ENCODE measurements around the gene TSPAN5.
A peak's percentile ranks its signal among the peaks of the same experiment; 100 is the strongest.
"Not testable (repeated sequence)": the region's sequence is repeated elsewhere in the genome, so short reads cannot be mapped to it uniquely, and the experiment has no call there.

The TSPAN5 gene

DNA sequence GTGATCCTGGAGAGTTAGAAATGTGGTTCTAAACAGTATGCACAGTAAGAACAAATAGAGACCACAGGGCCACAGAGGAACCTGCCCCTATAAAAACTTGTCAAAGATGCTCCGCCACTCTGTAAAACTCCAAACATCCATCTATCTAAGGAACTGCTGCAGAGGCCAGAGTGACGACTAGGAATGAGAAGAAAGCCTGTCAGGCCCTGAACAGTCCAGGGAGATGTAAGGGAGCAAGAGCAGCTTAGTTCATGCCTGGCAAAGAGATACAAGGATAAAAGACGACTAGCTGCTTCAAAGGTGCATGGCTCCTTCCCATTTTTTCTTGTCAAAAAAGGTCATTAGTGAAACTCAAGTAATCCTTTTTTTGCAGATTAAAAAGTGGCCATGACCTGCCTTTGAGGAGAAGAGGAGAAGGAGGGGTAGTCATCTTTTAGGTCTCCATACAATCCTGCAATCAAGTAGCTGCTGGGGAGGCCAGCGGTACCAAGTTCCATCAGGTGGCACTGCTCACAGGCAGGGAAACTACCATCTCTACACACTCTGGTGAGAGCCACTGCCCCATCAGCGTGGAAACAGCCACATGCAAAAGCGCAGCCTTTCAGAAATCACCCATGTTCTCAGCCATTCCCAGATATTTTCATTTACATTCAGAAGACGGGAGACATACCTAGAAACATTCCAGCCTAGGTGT is 162.1 kb downstream of the TSPAN5 start:
- no peak for DNase-seq (ENCODE audit: low spot score)

DNA sequence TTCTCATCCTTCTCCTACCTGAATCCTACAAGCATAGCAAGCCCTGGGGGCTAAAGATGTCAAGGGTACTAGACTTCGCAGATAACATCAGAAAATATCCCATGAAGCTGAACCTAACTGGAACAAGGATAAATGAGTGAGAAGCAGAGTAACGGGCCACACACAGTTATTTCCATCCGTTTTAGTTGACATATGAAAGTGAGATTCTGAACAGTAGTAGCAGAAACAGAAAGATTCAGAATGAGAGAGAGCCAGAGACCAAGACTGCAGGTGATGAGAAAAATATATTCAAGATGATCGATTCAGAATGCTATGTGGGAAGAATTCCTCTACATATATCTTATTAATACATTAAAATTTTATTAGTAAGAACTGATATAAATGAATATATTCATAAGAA is 165.1 kb downstream of the TSPAN5 start:
- DNase-seq (ENCODE audit: low spot score), result no peak

DNA sequence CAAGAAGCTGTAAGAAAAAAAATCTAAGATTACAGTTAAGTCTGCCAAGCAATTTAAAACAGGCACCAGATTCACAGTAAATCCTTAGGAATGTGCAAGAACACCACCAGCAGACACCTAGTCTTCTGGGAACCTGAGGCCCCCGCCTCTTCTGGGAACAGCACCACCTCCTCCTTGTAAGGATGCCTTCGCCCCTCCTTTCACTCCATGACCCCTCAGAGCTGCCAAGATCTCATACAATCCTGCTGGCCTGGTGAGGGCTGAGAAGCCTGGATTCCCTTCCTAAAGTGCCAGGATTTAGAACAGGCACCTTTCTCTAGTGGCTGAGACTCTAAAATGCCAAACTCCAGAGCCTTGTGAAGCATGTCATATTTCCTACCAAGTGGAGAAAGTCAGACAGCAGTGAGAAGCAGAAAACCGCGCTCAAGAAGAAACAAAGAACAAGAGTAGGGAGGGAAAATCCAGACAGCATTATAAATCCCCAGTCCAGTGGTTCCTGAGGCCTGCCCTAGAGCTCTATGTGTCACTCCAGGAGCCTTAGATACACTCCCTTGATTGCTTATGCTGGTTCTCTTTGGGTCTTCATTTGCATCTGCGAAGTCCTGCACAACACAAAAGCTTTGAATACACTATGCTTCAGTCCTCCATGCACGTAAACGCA is 166.4 kb downstream of the TSPAN5 start:
- no peak for DNase-seq (ENCODE audit: low spot score)

DNA sequence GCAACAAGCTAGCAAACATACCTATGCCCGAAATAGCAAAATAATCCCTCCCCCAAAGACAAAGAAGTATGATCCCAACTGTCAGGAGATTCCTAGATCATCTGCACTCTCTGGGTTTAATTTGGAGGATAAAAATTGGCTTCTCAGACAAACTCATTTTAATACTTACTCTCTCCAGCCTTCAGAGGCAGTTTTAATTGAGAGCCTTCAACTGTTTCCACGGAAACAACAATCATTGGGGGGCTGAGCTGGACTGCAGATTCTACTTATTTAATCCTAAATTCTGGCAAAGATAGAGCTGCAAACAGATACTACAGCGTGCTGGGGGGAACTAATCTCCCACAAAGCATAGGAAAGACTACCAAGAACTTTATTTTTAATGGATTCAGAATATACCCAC is 168.2 kb downstream of the TSPAN5 start:
- no peak for DNase-seq (ENCODE audit: low spot score)

DNA sequence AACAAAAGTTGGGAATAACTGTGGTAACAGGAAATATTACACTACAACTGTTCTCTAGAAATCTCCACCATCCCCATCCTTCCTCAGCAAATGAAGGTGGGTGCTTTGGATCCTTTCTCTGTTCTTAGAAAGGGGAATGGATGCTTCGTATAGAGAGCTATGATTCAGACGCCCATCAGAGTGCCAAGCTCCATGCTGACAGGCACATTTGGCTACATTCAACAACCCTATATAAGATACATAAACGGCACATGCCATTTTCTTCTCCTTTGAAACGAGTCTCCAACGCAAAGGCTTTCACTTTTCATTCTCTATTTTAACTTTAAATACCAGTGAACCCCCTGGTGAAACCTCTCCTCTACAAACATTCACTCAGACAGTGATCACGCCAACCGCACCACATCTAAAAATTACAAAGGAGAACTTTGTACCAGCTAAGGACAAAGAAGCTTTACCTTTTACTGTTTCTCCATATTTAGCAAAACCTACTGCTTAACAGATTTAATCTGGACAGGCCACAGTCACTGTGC is 172.5 kb downstream of the TSPAN5 start:
- DNase-seq (ENCODE audit: low spot score), result no peak

DNA sequence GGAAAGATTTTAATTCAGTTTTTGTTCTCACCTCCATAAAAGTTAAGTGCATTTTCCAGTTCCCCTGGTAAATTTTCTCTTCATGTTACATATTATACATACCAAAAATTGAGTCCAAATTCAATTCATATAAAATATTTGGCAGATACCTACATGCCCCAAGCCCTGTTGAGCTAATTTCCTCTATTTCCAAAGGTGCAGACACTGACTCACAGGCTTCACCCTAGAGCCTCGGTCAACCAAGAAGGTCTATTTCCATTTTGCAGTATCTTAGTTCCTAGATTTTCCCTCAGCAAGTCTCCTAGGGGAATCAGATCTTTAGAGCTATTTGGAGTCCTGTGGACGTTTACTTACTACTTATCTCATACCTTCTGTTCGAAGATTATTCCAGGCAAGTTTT is 174.4 kb downstream of the TSPAN5 start:
- no peak for DNase-seq (ENCODE audit: low spot score)

DNA sequence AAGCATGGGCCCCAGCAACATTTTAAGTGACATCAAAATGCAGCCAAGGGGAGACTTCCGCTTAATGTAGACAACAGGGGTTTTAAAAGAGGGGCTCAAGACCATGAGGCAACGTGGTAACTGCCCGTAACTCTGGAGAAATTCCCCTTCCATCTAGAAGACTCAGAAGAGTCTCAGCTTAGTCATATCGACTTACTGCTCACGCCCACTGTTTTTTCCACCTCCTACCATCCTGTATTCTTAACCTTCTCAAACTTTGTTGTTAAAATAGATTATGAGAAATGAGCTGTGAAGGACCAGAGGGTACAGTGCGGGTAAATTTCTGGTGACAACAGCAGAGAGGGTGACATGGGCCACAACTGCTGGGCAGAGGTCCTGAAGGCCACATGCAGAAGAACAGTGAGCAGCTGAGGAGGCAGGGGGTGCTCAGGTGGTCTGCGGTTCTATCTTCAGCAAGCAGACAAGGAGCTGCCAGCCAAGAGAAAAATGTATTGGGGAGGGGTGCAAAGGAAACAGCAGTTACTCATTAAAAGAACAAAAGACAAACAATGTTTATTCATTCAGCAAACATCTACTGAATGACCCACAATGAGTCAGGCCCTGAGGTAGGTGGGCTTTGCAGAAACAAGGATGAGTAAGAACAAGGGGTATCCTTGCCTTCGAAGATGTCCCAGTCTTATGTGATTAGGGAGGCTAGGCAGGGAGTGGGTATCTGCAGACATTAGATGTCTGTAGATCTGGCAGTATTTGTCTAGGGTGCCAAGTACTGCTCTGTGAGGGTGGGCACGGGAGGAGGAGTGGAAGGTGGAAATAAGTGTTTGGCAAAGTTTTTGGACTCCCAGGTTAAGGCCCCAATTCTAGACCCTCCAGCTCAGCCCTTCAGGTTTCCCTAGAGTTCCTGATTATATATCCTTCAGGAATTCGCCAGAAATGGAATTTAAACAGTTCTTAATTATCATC is 175.3 kb downstream of the TSPAN5 start:
- DNase-seq (ENCODE audit: low spot score), result peak; percentile 44

DNA sequence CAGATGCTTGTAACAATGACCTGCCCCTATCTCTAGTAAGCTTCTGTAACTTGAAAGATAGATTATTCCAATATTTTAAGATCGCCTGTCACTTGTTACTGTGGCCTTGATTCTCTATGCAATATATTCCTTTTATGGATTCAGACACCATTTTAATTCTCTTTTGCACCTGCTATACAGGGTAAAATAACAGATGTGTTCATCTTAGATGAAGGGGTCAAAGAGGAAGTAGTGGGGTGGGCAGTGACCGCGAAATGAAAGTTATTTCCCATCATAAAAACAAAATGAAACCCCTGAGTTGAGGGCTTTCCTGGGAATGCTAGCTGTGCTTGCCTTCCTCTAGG is 175.9 kb downstream of the TSPAN5 start:
- DNase-seq (ENCODE audit: low spot score), result no peak

DNA sequence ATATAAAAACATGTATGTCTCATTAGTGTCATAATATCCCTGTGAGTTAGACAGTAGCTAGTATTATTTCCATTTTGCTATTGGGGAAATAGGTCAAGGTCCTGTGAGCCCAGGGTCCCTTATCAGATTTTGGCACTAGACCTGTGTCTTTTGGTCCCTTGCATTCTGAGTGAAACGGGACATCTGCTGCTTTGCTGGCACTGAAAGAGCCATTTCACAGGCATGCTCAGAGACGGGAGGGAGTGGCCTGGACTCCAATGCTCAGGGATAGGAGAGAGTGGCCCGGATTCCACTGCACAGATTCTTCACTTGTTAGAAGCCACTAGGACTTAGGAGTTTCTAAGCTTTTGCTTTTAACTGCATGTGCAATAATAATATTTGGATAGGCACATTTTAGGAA is 177.2 kb downstream of the TSPAN5 start:
- no peak for DNase-seq (ENCODE audit: low spot score)

DNA sequence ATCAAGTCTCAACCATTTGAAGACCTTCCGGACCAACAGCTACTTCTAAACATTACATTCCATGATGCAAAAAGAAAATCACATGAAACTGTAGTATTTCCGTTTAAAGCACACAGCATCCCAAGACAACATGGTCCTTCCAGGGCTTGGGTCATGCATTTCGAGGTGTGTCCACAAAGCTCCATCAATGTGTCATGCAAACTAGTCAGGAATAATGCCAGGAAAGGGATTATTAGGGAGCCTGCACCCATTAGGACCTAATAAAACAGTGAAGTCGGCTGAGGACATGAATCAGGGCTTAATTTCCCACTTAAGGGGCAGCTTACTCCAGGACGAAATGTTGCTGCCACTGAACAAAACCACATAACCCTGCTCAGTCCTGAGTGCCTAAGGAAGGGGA is 177.9 kb downstream of the TSPAN5 start:
- DNase-seq (ENCODE audit: low spot score), result no peak

DNA sequence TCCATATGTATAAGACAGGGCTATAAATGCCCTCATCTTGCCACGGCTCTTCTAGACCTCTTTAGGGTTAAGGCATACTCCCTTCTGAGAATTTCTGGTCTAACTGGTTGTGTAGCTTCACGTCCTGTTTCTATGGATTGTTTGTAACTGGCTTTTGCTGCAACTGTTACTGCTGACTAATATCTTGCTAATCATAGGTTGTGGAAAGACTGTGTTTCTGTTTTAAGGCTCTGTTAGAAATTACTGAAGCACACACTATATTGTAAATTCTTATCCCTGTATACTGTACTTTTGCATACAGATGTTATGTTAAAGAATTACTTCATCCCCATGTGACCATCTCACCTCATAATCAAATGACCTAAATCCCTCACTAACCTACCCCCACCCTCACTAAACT is 178.8 kb downstream of the TSPAN5 start:
- DNase-seq (ENCODE audit: low spot score), result not testable (repeated sequence)

DNA sequence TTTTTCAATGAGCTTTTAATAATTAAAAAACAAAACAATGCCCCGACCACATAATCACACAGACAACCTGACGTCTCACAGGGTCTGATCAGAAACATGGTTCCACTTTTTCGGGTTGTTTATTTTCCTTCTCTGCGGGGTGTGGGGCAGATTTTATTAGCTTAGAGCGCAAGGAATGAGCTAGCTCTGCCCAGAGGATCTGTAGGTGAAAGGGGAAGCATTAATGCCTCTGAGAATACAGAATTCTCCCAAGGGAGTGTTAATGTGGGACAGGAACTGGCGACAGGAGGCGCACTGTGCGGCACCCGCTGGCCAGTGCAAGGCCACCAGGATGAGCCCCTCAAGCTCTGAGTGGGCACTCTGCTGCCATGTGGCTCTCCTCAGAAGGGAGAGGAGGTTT is 181.5 kb downstream of the TSPAN5 start:
- DNase-seq (ENCODE audit: low spot score), result no peak

DNA sequence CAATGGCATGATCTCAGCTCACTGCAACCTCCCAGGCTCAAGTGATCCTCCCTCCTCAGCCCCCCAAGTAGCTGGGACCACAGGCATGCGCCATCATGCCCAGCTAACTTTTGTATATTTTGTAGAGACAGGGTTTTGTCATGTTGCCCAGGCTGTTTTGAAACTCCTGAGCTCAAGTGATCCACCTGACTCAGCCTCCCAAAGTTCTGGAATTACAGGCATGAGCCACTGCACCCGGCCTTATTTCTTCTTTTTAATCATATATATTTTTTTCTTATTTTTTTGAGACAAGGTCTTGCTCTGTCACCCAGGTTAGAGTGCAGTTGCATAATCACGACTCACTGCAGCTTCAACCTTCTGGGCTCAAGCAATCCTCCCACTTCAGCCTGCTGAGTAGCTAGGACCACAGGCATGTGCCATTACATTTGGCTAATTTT is 184.0 kb downstream of the TSPAN5 start:
- no peak for DNase-seq (ENCODE audit: low spot score)

DNA sequence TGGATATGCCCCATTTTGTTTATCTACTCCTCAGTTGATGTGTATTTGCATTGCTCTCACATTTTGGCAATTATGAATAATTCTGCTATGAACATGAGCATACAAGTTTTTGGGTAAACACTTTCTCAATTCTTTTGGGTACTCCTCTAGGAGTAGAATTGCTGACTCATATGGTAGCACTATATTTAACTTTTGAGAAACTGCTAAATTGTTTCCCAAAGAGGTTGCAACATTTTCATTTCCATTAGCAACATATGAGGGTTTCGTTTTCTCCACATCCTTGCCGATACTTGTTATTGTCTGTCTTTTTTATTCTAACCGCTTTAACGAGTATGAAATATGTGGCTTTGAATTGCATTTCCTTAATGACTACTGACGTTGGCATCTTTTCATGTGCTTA is 185.4 kb downstream of the TSPAN5 start:
- no peak for DNase-seq (ENCODE audit: low spot score)

DNA sequence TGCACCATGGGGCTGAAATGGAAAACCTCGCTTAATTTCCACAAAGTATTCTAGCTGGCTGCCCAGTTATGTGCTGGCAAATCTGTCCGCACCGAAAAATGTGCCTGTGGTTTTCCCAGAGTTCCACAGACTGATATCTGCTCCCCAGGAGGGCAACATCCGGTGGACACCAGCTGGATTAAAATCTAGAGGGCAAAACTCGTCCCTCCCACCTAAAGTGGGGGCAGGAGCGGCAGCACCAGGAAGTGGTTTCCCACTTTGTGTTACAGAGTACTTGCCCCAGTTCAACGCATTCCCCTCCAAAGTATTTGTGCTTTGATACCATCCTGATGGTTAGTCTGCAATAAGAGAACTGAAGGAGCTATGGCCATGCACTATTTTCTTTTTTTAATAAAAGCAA is 187.6 kb downstream of the TSPAN5 start:
- DNase-seq (ENCODE audit: low spot score), result no peak

DNA sequence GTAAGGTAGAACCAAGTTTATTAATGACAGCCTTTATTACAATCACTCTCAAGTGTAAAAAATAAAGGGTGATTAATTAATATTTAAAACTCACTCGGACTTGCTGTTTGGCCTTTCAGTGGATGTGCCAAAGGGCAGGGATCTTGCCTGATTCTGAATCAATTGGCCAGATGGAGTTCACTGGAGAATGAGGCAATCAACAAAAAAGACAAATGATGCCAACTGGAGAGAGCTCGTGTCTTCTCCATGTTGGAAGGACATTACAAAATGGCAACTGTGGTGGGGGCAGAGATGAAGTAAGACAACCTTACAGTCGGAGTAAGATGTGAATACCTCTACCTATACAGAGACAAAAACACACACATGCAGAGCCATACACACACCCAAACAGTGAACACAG is 188.0 kb downstream of the TSPAN5 start:
- no peak for DNase-seq (ENCODE audit: low spot score)

DNA sequence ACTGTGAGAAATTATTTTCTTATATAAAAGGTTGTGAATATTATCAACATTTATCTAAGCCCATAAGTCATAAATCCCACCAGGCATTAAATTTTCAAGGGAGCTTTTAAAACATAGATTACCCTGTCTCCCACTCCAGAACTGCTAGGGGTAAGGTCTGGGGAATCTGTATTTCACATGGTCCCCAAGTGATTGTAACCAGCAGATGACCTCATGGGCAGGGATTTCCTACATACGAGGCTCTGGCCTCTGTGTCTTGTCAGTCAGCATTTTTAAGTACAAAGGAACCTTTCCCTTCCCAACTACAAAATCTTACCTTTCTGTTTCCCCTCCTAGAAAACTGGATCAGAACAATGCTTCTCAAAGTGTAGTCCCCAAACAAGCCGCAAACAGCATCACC is 188.6 kb downstream of the TSPAN5 start:
- DNase-seq (ENCODE audit: low spot score), result no peak

DNA sequence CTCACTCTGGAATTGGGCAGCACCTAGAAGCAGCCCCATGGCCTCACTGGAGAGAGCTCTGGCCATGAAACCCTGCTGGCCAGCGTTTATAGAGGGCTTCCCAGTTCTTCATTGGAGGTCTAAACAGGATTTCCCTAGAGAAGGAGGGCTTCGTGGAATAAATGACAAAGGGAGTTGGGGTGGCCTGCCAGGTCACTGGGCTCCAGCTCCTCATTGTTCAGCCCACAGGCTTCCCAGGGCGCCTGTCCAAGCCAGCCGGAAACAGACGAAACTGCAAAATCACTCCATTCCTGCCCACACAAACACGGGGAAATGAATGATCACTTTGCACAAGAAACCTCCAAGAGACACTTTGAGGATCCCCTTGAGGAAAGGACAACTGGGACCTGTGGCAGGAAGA is 189.7 kb downstream of the TSPAN5 start:
- DNase-seq (ENCODE audit: low spot score), result peak; percentile 38

DNA sequence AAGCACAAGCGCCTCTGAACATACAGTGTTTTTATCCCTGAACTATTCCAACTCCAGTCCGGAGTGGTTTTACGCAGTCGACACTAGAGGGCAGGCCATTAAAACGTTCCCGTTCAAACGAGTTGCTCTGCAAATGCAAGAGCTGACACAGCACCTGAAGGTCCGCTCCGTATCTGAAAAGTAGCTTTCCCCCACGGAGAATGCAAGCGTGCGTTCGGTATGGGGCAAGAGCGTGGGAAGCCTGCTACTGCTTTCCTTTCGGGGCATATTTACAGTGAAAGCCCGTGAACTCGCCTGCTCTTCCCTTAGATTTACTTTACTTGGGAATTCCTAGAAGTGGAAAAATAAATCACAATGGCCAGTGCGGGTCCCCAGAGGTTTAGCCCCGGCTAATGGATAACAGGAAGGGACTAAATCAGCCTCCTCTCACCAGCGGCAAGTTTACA is 190.8 kb downstream of the TSPAN5 start:
- peak; percentile 86 for DNase-seq (ENCODE audit: low spot score)

DNA sequence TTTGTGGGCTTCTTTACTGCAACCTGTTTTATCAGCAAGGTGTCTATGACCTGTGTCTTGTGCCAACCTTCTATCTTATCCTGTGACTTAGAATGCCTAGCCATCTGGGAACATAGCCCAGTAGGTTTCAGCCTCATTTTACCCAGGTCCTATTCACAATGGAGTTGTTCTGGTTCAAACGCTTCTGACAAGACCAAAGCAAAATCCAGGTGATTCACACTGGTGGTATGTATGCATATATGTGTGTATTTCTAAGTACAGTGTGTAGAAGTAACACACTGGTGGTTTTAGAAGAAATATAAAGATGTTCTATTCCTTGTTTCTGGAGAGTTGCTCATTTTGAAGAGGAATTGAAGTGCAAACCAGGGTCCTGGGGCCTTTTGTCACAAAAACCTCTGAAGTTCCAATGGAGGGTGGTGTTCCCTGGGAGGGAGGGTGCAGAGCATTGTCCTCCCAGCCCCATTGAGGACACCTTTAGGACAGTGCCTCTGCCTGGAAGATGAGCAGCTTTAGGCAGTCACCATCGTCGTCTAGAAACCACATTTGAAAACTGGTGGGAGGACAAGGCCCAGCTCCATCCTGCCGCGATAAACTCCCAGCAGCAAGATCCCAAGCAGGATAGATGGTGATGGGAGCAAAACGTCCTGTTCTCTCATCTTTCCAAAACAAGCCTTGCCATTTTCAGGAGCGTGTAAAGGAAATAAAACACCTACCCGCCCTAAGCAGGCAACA is 191.4 kb downstream of the TSPAN5 start:
- no peak for DNase-seq (ENCODE audit: low spot score)

DNA sequence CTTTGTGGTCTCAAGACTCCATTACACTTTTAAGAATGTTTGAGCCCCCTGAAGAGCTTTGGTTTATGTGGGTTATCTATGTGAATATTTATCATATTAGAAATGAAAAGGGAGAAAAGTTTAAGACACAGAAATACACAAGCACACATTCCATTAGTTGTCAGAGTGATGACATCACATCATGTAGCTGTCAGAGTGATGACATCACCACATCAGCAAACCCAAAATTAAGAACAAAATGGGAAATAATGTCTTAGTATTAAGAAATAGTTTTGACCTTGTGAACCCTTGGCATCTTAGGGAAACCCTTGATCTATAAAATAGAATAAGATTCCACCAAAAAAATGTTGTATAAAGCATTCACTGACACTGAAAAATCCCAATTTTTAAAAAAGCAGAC is 195.9 kb downstream of the TSPAN5 start:
- no peak for DNase-seq (ENCODE audit: low spot score)

Data from kidney capillary endothelial cell (primary cell).